Loucy (cell line): ENCODE results near the gene C15orf39.

Experiments
- H2AFZ ChIP-seq: fragments of 200-600 bp; sonication (generic); 2 replicates; pipeline ENCODE4 v1.6.0; 2016; ENCODE audit warnings: antibody characterized with exemption, mild to moderate bottlenecking, low read length, moderate library complexity
- H3F3A ChIP-seq: fragments of 200-600 bp; 2 replicates; pipeline ENCODE4 v1.6.0; 2016; ENCODE audit warnings: antibody characterized with exemption, low read depth, mild to moderate bottlenecking
- H3K27me3 ChIP-seq: fragments of 200-600 bp; sonication (generic); 2 replicates; pipeline ENCODE4 v1.6.1; 2014; ENCODE audit warnings: low read length, mild to moderate bottlenecking; ENCODE audit not compliant: insufficient read depth, poor library complexity, severe bottlenecking
- H3K36me3 ChIP-seq: fragments of 200-600 bp; sonication (generic); 2 replicates; pipeline ENCODE4 v1.6.1; 2016; ENCODE audit warnings: low read length; ENCODE audit not compliant: insufficient read depth
- H3K4me1 ChIP-seq: fragments of 200-600 bp; sonication (generic); 2 replicates; pipeline ENCODE4 v1.5.1; 2014; ENCODE audit warnings: low read length, mild to moderate bottlenecking; ENCODE audit not compliant: insufficient read depth, poor library complexity, severe bottlenecking
- H3K4me2 ChIP-seq: fragments of 200-600 bp; sonication (generic); 2 replicates; pipeline ENCODE4 v1.6.0; 2014; ENCODE audit warnings: antibody characterized with exemption, low read length, low read depth, mild to moderate bottlenecking; ENCODE audit not compliant: poor library complexity, severe bottlenecking
- H3K4me3 ChIP-seq: fragments of 200-600 bp; sonication (generic); 2 replicates; pipeline ENCODE4 v1.5.1; 2014; ENCODE audit warnings: low read length, mild to moderate bottlenecking, mixed read lengths; ENCODE audit not compliant: poor library complexity, severe bottlenecking
- H3K79me2 ChIP-seq: fragments of 200-600 bp; sonication (generic); 2 replicates; pipeline ENCODE4 v1.6.1; 2014; ENCODE audit warnings: low read length; ENCODE audit not compliant: insufficient read depth
- H3K9ac ChIP-seq: fragments of 200-600 bp; sonication (generic); 2 replicates; pipeline ENCODE4 v1.6.0; 2014; ENCODE audit warnings: mild to moderate bottlenecking, low read depth, low read length, moderate library complexity; ENCODE audit not compliant: poor library complexity, severe bottlenecking
- H3K9me2 ChIP-seq: fragments of 200-600 bp; sonication (generic); replicated peaks from 2 replicates; pipeline ENCODE4 v1.6.1; 2016; ENCODE audit warnings: low read depth, low read length, mixed read lengths
- H3K9me3 ChIP-seq: fragments of 200-600 bp; sonication (generic); 2 replicates; pipeline ENCODE4 v1.6.1; 2014; ENCODE audit warnings: mild to moderate bottlenecking, antibody characterized with exemption, low read length, low read depth; ENCODE audit not compliant: insufficient read depth
- H4K20me1 ChIP-seq: fragments of 200-600 bp; sonication (generic); 2 replicates; pipeline ENCODE4 v1.6.0; 2014; ENCODE audit warnings: antibody characterized with exemption, low read length, mild to moderate bottlenecking; ENCODE audit not compliant: insufficient read depth, poor library complexity, severe bottlenecking
- CTCF ChIP-seq: fragments of 200-600 bp; sonication (generic); conservative IDR thresholded peaks from 2 replicates; pipeline ENCODE4 v1.5.1; 2014; ENCODE audit warnings: mild to moderate bottlenecking, antibody characterized with exemption, low read length
- EZH2phosphoT487 ChIP-seq: fragments of 200-600 bp; IDR thresholded peaks from 2 replicates; pipeline ENCODE4 v1.6.1; 2018; ENCODE audit warnings: antibody characterized with exemption, mild to moderate bottlenecking, moderate library complexity, borderline replicate concordance

C15orf39 gene

GRCh38 chr15:75204340-75205063, 2.8 kb downstream of the C15orf39 start:
- Histone ChIP-seq H3K4me3 (peak overlapping the region; percentile 76), H3K4me2 (peak overlapping the region; percentile 88), H3F3A (no peaks in the 10 kb centered on the region), H4K20me1 (peaks cover 80% of the 10 kb centered on the region), H3K9me3 (no peaks in the 10 kb centered on the region), H2AFZ (no peak overlapping the region), H3K27me3 (no peaks in the 10 kb centered on the region), H3K4me1 (peaks cover 57% of the 10 kb centered on the region), H3K36me3 (peaks cover 40% of the 10 kb centered on the region), H3K9me2 (no peaks in the 10 kb centered on the region), H3K9ac (peak overlapping the region; percentile 89), H3K79me2 (peaks cover 98% of the 10 kb centered on the region)
- TF ChIP-seq CTCF, result peak; percentile 92
- TF ChIP-seq EZH2phosphoT487, result no peak

GRCh38 chr15:75205064-75205395, 3.3 kb downstream of the C15orf39 start:
- Histone ChIP-seq H3K9me3 (no peaks in the 10 kb centered on the region), H3K79me2 (peaks cover 98% of the 10 kb centered on the region), H3K27me3 (no peaks in the 10 kb centered on the region), H3K9me2 (no peaks in the 10 kb centered on the region), H4K20me1 (peaks cover 85% of the 10 kb centered on the region), H2AFZ (no peak overlapping the region), H3K36me3 (peaks cover 46% of the 10 kb centered on the region), H3K4me3 (peak overlapping the region; percentile 76), H3K4me1 (peaks cover 58% of the 10 kb centered on the region), H3K4me2 (peak overlapping the region; percentile 88), H3K9ac (peak overlapping the region; percentile 27), H3F3A (no peaks in the 10 kb centered on the region)
- no peak for TF ChIP-seq EZH2phosphoT487
- TF ChIP-seq CTCF, result no peak

GRCh38 chr15:75206006-75206405, 4.3 kb downstream of the C15orf39 start:
- Histone ChIP-seq H4K20me1 (peaks cover 92% of the 10 kb centered on the region), H3K79me2 (peaks cover 98% of the 10 kb centered on the region), H3K9ac (no peak overlapping the region), H3K9me2 (no peaks in the 10 kb centered on the region), H2AFZ (no peak overlapping the region), H3K27me3 (no peaks in the 10 kb centered on the region), H3K4me3 (peak overlapping the region; percentile 76), H3F3A (no peaks in the 10 kb centered on the region), H3K4me2 (peak overlapping the region; percentile 88), H3K36me3 (peaks cover 55% of the 10 kb centered on the region), H3K9me3 (no peaks in the 10 kb centered on the region), H3K4me1 (peaks cover 57% of the 10 kb centered on the region)
- TF ChIP-seq EZH2phosphoT487, result no peak
- TF ChIP-seq CTCF, result no peak
